Fibroblast of mammary gland (primary cell): ENCODE measurements around the gene SKI.

Source experiments
- DNase-seq: peaks from one replicate; pipeline ENCODE4 v3.0.0-alpha.2; 2010; ENCODE audit warnings: low read depth
- H3K4me3 ChIP-seq: 2 replicates; pipeline ENCODE4 v1.5.1; 2011; ENCODE audit warnings: low read depth, mild to moderate bottlenecking, low read length, moderate library complexity; ENCODE audit not compliant: control insufficient read depth
- TF ChIP-seq, protein P1 (sequence below): conservative IDR thresholded peaks from 2 replicates; pipeline ENCODE4 v1.5.1; 2011; ENCODE audit warnings: low read depth, low read length, inconsistent platforms; ENCODE audit not compliant: control insufficient read depth, insufficient read depth

The SKI gene

DNA sequence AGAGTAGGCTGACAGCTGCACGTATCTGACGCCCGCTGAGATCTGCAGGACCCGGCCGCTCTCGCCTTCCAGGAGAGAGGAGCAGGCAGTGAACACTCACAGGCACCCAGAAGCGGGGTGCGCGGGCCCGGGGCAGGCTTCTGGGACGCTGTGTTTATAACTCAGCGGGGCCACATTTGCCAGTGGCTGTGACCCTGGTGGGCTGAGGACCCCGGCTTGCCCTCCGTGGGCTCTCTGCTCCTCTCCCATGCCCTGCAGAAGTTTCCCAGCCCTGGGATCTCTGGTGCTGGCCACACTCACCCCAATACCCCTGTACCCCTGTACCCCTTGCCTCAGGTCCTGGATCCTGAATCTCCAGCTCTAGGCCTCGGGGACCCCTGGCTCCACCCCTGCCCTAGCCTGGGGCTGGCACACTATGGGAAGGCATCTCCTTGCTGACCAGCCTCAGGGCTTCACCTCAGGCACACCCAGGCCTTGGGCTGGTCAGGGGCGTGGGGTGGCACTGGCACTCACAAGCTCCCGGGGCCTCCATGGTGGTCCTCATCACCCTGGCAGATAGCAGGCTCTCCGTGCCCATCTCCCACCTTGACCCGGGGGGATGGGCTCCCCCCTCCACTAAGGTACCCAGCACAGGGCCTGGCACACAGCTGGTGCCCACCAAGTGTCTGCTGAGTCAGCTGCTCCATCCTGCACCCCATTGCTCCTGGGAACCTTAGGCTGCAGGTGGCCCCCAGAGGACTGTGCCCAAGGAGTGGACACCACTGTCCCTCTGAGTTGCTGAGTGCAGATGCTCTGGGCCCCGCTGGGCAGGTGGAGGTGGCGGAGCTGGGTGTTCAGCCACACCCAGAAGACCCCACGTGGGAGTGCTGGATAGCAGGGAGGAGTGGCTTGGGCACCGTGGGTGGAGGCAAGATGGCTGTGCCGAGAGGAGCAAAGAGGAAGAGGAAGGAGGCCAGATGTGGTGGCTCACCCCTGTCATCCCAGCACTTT is 130.8 kb downstream of the SKI start:
- TF ChIP-seq, protein P1, sequence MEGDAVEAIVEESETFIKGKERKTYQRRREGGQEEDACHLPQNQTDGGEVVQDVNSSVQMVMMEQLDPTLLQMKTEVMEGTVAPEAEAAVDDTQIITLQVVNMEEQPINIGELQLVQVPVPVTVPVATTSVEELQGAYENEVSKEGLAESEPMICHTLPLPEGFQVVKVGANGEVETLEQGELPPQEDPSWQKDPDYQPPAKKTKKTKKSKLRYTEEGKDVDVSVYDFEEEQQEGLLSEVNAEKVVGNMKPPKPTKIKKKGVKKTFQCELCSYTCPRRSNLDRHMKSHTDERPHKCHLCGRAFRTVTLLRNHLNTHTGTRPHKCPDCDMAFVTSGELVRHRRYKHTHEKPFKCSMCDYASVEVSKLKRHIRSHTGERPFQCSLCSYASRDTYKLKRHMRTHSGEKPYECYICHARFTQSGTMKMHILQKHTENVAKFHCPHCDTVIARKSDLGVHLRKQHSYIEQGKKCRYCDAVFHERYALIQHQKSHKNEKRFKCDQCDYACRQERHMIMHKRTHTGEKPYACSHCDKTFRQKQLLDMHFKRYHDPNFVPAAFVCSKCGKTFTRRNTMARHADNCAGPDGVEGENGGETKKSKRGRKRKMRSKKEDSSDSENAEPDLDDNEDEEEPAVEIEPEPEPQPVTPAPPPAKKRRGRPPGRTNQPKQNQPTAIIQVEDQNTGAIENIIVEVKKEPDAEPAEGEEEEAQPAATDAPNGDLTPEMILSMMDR = no peak
- no peak for DNase-seq
- no peak overlapping the region for H3K4me3 ChIP-seq
